ENCODE measurements around the gene HSPA13.
"Not testable (repeated sequence)": the region's sequence is repeated elsewhere in the genome, so short reads cannot be mapped to it uniquely, and the experiment has no call there.

The HSPA13 gene

GRCh38 chr21:14382835-14383595 is at the start of gene HSPA13:
Gene HSPA13 (minus strand): TSS chr21:14383146. CDS start chr21:14383119, 27 bp downstream.
- ATAC-seq: peak; percentile 98 to 99

DNA sequence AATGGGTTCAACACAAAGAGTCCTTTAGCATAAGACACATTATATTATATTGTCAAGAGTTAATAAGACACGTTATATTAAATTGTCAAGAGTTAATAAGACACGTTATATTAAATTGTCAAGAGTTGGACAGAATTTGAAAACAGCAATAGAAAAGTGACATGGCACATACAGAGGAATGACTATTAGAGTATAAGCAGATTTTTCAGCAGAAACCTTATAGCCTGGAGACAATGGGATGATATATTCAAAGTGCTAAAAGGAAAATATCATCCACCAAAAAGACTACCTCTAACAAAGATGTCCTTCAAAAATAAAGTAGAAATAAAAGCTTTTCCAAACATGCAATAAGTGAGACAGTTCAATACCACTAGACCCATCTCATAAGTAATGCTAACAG is 36.0 kb upstream of the HSPA13 start:
- ATAC-seq: no peak

DNA sequence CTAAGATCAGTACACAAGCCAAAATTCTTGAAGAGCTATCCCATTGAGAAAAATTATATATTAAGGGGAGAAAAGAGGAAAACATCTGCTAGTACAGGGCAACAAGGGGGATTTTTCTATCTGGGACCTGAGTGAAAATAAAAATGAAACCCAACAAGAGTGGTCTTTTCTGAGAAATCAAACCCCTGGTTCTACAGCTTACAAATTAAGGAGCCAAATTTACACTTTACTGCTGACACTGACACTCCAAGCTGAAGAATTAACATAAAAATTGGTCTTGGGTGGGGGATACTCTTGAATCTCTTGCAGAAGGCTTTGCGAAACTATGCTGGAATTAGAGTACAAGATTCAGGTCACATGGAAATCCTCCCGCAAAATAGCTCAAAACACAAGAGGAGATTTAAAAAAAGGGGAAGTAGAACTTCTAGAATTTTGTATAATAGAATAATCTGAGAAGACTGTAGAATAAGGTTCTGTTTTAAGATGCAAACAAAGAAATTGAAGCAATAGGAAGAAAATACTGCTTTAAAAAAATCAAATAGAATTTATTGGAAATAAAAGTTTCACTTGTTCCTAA is 32.1 kb upstream of the HSPA13 start:
- no peak for ATAC-seq

DNA sequence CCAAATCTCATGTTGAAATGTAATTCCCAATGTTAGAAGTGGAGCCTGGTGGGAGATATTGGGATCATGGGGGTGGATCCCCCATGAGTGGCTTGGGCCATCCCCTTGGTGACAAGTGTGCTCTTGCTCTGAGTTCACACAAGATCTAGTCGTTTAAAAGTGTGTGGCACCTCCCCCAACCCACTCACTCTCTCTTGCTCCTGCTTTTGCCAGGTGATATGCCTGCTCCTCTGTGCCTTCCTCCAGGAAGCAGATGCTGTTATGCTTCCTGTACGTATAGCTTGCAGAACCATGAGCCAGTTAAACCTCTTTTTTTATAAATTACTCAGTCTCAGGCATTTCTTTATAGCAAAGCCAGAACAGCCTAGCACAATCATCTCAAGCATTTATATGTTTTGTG is 23.0 kb upstream of the HSPA13 start:
- no peak for ATAC-seq

GRCh38 chr21:14405225-14405624 is 22.3 kb upstream of the HSPA13 start:
- no peak for ATAC-seq

DNA sequence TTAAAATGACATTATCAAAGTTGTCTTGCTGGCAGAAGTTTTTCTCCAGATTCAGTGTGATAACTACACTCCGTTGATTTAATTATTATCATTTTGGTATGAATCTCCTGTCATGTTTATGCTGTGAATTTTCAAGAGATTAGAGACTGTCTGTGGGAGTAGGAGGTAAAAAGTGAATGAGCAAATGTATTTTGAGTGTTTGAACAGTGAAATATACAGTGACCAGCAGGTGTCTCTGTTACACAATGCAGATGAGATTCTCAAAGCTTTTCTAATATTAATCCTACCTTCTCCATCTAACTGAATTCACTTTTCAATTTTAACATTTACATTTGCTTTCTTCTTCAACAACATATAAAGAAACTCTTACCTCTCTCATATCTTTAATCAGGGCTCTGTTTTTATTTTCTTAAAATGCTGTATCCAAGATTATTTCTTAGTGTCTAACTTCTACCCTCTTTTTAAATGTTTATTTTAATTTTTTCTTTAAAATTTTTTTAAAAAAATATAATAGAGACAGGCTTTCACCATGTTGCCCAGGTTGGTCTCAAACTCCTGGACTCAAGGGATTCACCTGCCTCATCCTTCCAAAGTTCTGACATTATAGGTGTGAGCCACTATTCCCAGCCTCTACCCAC is 20.9 kb upstream of the HSPA13 start:
- ATAC-seq: peak; percentile 35 to 36

DNA sequence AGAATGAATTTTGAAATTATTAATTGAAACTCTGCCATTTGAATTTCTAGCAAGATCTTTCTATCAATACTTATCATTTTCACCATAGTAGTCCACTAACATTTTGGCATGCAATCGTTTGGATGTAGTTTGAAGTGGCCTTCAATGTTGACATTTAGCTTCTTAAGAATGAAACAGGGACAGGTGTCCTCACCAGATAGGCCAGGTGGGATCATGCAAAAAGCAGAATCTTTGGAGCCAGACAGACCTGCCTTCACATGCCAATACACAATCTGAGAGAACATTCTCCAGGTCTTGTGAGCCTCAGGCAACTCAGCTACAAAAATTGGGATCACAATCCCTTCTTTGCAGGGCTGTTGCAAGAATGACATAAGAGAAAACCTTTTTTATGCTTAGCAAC is 18.3 kb upstream of the HSPA13 start:
- ATAC-seq: no peak

GRCh38 chr21:14388282-14388681 is 5.3 kb upstream of the HSPA13 start:
- ATAC-seq: no peak

DNA sequence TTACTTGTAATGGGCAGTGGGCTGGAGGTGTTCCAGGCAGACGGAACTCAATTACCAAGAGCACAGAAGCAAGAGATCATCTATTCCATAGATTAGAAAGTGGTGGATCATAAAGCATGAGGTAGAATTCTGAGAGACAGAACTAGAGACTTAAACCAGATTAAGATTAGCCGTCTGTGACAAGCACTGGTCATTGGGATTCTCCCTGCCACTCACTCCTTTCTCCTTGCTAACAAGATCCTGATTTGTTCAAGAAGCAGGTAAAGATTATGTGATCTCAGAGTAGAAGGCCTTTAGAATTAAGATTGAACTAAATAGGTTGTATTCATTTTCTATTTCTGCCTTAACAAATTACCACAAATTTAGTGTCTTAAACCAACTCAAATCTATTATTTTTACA is 1.5 kb upstream of the HSPA13 start:
- ATAC-seq: no peak

- ATAC-seq: peak; percentile 2 to 10
Measured at GRCh38 chr21:14383596-14384180, 742 bp upstream of the HSPA13 start.

DNA sequence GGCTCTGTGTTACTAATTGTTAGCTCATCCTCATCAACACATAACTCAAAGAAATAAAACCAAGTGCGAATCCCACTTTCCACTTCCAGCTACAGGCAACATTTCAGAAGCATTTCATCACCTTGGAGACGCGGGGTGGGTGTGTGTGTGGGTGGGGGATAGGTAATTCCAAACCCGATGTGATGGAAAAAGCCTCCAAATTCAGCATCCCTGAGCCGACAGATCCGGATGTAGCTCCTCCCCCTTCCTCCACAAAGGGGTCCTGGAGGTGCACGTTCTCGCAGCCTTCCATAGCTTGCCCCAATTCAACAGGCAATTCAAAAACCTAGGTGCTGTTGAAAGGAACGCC is 486 bp downstream of the HSPA13 start:
- peak in 1 of 2 donors; percentile 0 for ATAC-seq

GRCh38 chr21:14376854-14377253 is 6.1 kb downstream of the HSPA13 start:
- no peak for ATAC-seq

DNA sequence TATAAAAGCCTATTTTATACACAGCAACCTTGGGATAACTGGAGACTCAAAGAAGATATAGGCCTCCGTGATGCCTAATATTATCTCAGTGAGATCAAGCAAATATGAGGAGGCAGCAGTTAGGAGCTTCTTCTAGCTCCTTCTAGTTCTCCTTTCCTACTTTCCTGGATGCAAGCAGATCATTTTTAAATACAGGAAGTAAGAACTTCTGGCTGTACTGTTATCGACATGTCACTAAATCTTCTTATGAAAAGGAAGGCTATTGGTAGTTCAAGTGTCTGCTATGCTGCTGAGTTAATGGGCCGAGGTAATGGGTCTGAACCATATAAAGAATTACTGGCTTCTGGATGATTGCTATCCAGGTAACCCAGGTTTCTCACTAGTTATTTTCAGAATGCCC is 15.9 kb downstream of the HSPA13 start:
- no peak for ATAC-seq

- no peak for ATAC-seq
Measured at GRCh38 chr21:14361958-14362357, 21.0 kb downstream of the HSPA13 start.

GRCh38 chr21:14358775-14359174 is 24.2 kb downstream of the HSPA13 start:
- no peak for ATAC-seq

- no peak for ATAC-seq
Measured at GRCh38 chr21:14356746-14357145, 26.2 kb downstream of the HSPA13 start.

- ATAC-seq: no peak
Measured at GRCh38 chr21:14354515-14354914, 28.4 kb downstream of the HSPA13 start.

- ATAC-seq: no peak
Measured at GRCh38 chr21:14353726-14354125, 29.2 kb downstream of the HSPA13 start.

- ATAC-seq: no peak
Measured at GRCh38 chr21:14353231-14353630, 29.7 kb downstream of the HSPA13 start.

- not testable (repeated sequence) for ATAC-seq
Measured at GRCh38 chr21:14327346-14327745, 55.6 kb downstream of the HSPA13 start.

- ATAC-seq: no peak
Measured at GRCh38 chr21:14325595-14325994, 57.4 kb downstream of the HSPA13 start.

Measured in activated CD4-positive, CD25-positive, alpha-beta regulatory T cell treated with anti-CD3 and anti-CD28 coated beads, Interleukin-2, amount 50 U/mL, for 24 hours (primary cell).